Ishikawa (cell line): ENCODE data around the gene PAGE5.

Experiments used
- CEBPB ChIP-seq: IDR thresholded peaks from 2 replicates; pipeline ENCODE4 v1.6.1; 2012
- CREB1 ChIP-seq: IDR thresholded peaks from 2 replicates; pipeline ENCODE4 v1.6.1; 2012; ENCODE audit warnings: low read depth
- EGR1 ChIP-seq: IDR thresholded peaks from 2 replicates; pipeline ENCODE4 v1.6.1; 2012
- EP300 ChIP-seq: IDR thresholded peaks from 2 replicates; pipeline ENCODE4 v1.6.1; 2012; ENCODE audit warnings: borderline replicate concordance
- FOXM1 ChIP-seq: IDR thresholded peaks from 2 replicates; pipeline ENCODE4 v1.6.1; 2012; ENCODE audit warnings: low read depth, borderline replicate concordance
- NFIC ChIP-seq: IDR thresholded peaks from 2 replicates; pipeline ENCODE4 v1.6.1; 2012
- RAD21 ChIP-seq: IDR thresholded peaks from 2 replicates; pipeline ENCODE4 v1.6.1; 2012; ENCODE audit warnings: low read depth
- TAF1 ChIP-seq: IDR thresholded peaks from 2 replicates; pipeline ENCODE4 v1.6.1; 2012; ENCODE audit warnings: low read depth, mild to moderate bottlenecking
- TCF12 ChIP-seq: IDR thresholded peaks from 2 replicates; pipeline ENCODE4 v1.6.1; 2012; ENCODE audit warnings: low read depth
- TEAD4 ChIP-seq: IDR thresholded peaks from 2 replicates; pipeline ENCODE4 v1.6.1; 2012
- YY1 ChIP-seq: IDR thresholded peaks from 2 replicates; pipeline ENCODE4 v1.6.1; 2012; ENCODE audit warnings: low read depth
- ZBTB7A ChIP-seq: IDR thresholded peaks from 2 replicates; pipeline ENCODE4 v1.6.1; 2012; ENCODE audit warnings: low read depth
- TF ChIP-seq, protein P1 (sequence below): IDR thresholded peaks from 2 replicates; pipeline ENCODE4 v1.6.1; 2012; ENCODE audit warnings: low read depth, mild to moderate bottlenecking
- TF ChIP-seq, protein P2 (sequence below): IDR thresholded peaks from 2 replicates; pipeline ENCODE4 v1.6.1; 2012
- TF ChIP-seq, protein P3 (sequence below): IDR thresholded peaks from 2 replicates; pipeline ENCODE4 v1.6.1; 2012

PAGE5 gene, protein sequence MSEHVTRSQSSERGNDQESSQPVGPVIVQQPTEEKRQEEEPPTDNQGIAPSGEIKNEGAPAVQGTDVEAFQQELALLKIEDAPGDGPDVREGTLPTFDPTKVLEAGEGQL

DNA sequence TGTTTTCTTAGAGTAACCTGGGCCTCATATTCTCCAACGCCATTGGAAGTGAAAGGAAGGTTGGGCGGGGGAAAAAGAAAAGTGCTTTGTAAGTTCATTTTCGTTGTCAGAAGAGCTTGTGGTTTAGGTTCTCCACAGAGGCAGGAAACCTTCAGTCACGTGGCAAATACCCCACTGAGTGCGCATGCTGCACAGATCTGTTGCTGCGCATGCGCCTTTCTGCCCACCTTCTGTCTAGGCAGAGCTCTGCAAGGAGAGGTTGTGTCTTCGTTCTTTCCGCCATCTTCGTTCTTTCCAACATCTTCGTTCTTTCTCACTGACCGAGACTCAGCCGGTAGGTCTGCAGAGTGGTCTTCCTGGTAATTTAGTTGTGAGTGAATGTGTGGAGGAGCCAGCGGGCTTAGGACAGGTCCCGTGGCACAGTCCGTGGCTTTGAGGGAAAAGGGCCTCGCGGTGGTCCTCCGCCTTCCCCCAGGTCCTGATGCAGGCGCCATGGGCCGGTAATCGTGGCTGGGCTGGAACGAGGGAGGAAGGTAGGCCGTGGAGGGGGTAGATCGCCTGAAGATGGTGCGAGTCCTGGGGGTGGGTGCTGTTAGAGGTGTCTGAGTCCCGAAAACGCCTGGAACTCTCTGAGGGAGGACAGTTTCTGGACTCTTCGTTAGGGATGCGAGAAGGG is at the start of gene PAGE5:
PAGE5 (plus strand) TSS at position 228 of the 676 bp plus-strand sequence. CDS start 1,037 bp downstream, outside the sequence.
- TF ChIP-seq CREB1, result no peak
- TF ChIP-seq, protein P1, sequence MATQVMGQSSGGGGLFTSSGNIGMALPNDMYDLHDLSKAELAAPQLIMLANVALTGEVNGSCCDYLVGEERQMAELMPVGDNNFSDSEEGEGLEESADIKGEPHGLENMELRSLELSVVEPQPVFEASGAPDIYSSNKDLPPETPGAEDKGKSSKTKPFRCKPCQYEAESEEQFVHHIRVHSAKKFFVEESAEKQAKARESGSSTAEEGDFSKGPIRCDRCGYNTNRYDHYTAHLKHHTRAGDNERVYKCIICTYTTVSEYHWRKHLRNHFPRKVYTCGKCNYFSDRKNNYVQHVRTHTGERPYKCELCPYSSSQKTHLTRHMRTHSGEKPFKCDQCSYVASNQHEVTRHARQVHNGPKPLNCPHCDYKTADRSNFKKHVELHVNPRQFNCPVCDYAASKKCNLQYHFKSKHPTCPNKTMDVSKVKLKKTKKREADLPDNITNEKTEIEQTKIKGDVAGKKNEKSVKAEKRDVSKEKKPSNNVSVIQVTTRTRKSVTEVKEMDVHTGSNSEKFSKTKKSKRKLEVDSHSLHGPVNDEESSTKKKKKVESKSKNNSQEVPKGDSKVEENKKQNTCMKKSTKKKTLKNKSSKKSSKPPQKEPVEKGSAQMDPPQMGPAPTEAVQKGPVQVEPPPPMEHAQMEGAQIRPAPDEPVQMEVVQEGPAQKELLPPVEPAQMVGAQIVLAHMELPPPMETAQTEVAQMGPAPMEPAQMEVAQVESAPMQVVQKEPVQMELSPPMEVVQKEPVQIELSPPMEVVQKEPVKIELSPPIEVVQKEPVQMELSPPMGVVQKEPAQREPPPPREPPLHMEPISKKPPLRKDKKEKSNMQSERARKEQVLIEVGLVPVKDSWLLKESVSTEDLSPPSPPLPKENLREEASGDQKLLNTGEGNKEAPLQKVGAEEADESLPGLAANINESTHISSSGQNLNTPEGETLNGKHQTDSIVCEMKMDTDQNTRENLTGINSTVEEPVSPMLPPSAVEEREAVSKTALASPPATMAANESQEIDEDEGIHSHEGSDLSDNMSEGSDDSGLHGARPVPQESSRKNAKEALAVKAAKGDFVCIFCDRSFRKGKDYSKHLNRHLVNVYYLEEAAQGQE, result no peak
- no peak for TF ChIP-seq RAD21
- TF ChIP-seq ZBTB7A, result no peak
- TF ChIP-seq, protein P2, sequence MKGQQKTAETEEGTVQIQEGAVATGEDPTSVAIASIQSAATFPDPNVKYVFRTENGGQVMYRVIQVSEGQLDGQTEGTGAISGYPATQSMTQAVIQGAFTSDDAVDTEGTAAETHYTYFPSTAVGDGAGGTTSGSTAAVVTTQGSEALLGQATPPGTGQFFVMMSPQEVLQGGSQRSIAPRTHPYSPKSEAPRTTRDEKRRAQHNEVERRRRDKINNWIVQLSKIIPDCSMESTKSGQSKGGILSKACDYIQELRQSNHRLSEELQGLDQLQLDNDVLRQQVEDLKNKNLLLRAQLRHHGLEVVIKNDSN, result no peak
- no peak for TF ChIP-seq TEAD4
- TF ChIP-seq TAF1, result no peak
- no peak for TF ChIP-seq NFIC
- TF ChIP-seq, protein P3, sequence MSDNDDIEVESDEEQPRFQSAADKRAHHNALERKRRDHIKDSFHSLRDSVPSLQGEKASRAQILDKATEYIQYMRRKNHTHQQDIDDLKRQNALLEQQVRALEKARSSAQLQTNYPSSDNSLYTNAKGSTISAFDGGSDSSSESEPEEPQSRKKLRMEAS, result no peak
- no peak for TF ChIP-seq TCF12
- TF ChIP-seq CEBPB, result no peak
- TF ChIP-seq YY1, result no peak
- TF ChIP-seq EGR1, result no peak
- no peak for TF ChIP-seq FOXM1
- TF ChIP-seq EP300, result no peak

DNA sequence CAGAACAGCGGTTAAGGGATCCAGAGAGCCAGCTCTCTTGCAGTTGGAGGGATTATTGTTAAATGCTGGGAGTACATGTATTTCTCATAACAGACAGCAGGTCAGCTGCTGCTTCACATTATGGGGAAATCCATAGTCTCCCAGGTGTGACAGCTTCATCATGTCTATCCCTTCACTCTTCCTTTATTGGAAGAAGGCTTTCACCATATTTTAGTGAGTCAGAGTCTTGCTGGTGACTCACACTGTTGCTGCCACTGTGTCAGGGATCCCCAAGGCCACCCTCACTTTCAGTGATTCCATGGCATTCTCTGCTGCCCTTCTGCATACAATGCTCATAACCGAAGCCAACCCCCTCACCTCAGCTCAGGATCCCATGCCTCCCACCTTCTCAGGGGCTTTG is 32.9 kb upstream of the PAGE5 start:
- no peak for TF ChIP-seq YY1
- TF ChIP-seq, protein P2, result no peak
- no peak for TF ChIP-seq FOXM1
- no peak for TF ChIP-seq TCF12
- no peak for TF ChIP-seq EP300
- TF ChIP-seq, protein P1, result no peak
- no peak for TF ChIP-seq TEAD4
- no peak for TF ChIP-seq NFIC
- no peak for TF ChIP-seq RAD21
- no peak for TF ChIP-seq TAF1
- no peak for TF ChIP-seq CEBPB
- TF ChIP-seq EGR1, result no peak
- TF ChIP-seq, protein P3, result no peak
- no peak for TF ChIP-seq CREB1
- no peak for TF ChIP-seq ZBTB7A

DNA sequence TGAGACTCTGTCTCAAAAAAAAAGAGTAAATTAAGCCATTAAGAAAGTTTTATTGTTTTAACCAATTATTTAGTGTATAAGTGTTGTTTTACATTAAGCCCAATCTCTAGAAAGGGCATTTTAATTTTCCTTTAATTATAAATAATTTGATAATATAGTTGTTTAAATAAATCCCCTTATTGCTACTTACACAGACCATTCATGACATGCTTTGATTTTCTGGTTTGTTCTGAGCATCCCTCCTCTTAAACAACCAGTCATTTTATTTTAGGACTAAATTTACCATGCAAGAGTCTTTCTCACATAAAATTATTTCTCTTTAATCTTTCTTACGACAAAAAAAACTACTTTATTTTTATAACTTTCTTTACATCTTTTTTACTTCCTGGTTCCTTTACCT is 23.5 kb upstream of the PAGE5 start:
- TF ChIP-seq, protein P2, result no peak
- TF ChIP-seq EP300, result no peak
- no peak for TF ChIP-seq FOXM1
- TF ChIP-seq, protein P3, result no peak
- TF ChIP-seq CEBPB, result no peak
- TF ChIP-seq TEAD4, result no peak
- TF ChIP-seq CREB1, result no peak
- TF ChIP-seq YY1, result no peak
- TF ChIP-seq, protein P1, result no peak
- no peak for TF ChIP-seq ZBTB7A
- no peak for TF ChIP-seq TCF12
- no peak for TF ChIP-seq EGR1
- TF ChIP-seq NFIC, result no peak
- TF ChIP-seq RAD21, result no peak
